GM23338 (cell line): ENCODE data around the gene CDKAL1. TPM values are rescaled to one million over a fixed set of nuclear protein-coding genes. Genes with fewer than 3 reads are reported as not detected.

Experiments
- ATAC-seq: fragments of 200-7000 bp; cut with Tn5 transposase; 3 replicates; pipeline ENCODE4 v1.9.1; 2020
- DNase-seq: peaks from one replicate; pipeline ENCODE4 v3.0.0-alpha.2; 2015; ENCODE audit warnings: low spot score
- H2AFZ ChIP-seq: fragments of 200-600 bp; sonication (generic); 2 replicates; pipeline ENCODE4 v1.8.0; 2016; ENCODE audit warnings: antibody characterized with exemption, mild to moderate bottlenecking, moderate library complexity
- H3F3A ChIP-seq: fragments of 200-600 bp; sonication (generic); replicated peaks from 2 replicates; pipeline ENCODE4 v1.8.0; 2017; ENCODE audit warnings: antibody characterized with exemption, mixed run types, low read depth
- H3K27ac ChIP-seq: fragments of 200-600 bp; sonication (generic); 2 replicates; pipeline ENCODE4 v1.6.1; 2016; ENCODE audit warnings: low read depth
- H3K27me3 ChIP-seq: fragments of 200-600 bp; sonication (generic); 2 replicates; pipeline ENCODE4 v1.8.0; 2016; ENCODE audit warnings: mild to moderate bottlenecking, mixed run types, moderate library complexity; ENCODE audit not compliant: insufficient read depth
- H3K36me3 ChIP-seq: fragments of 200-600 bp; sonication (generic); 2 replicates; pipeline ENCODE4 v1.8.0; 2016; ENCODE audit warnings: mild to moderate bottlenecking; ENCODE audit not compliant: insufficient read depth
- H3K4me1 ChIP-seq: fragments of 200-600 bp; sonication (generic); 2 replicates; pipeline ENCODE4 v1.8.0; 2016; ENCODE audit warnings: mild to moderate bottlenecking, moderate library complexity; ENCODE audit not compliant: insufficient read depth
- H3K4me2 ChIP-seq: fragments of 200-600 bp; sonication (generic); 2 replicates; pipeline ENCODE4 v1.7.1; 2017; ENCODE audit warnings: mixed run types
- H3K4me3 ChIP-seq: fragments of 200-600 bp; sonication (generic); 2 replicates; pipeline ENCODE4 v1.6.1; 2016; ENCODE audit warnings: mixed run types
- H3K79me2 ChIP-seq: fragments of 200-600 bp; sonication (generic); replicated peaks from 2 replicates; pipeline ENCODE4 v1.8.0; 2017; ENCODE audit warnings: mild to moderate bottlenecking; ENCODE audit not compliant: insufficient read depth
- H3K9me2 ChIP-seq: fragments of 200-600 bp; sonication (generic); 2 replicates; pipeline ENCODE4 v1.8.0; 2017; ENCODE audit not compliant: insufficient read depth
- H4K20me1 ChIP-seq: fragments of 200-600 bp; sonication (generic); replicated peaks from 2 replicates; pipeline ENCODE4 v1.8.0; 2017; ENCODE audit warnings: mild to moderate bottlenecking; ENCODE audit not compliant: insufficient read depth
- H3K27ac Mint-ChIP-seq: 2 replicates; pipeline ENCODE4 v1.8.0; 2020; ENCODE audit warnings: inconsistent platforms, mild to moderate bottlenecking, moderate library complexity, mixed read lengths
- H3K27me3 Mint-ChIP-seq: 3 replicates; pipeline ENCODE4 v1.8.0; 2022; ENCODE audit warnings: low read depth, mild to moderate bottlenecking, moderate library complexity, mixed read lengths, inconsistent platforms; ENCODE audit not compliant: insufficient read depth, poor library complexity
- H3K36me3 Mint-ChIP-seq: 3 replicates; pipeline ENCODE4 v1.8.0; 2021; ENCODE audit warnings: low read depth, mild to moderate bottlenecking, inconsistent platforms, moderate library complexity, mixed read lengths
- H3K4me1 Mint-ChIP-seq: 3 replicates; pipeline ENCODE4 v1.8.0; 2020; ENCODE audit warnings: mild to moderate bottlenecking, inconsistent platforms, mixed read lengths
- H3K4me3 Mint-ChIP-seq: 3 replicates; pipeline ENCODE4 v1.8.0; 2021; ENCODE audit warnings: moderate library complexity, mild to moderate bottlenecking, inconsistent platforms, mixed read lengths
- H3K9me3 Mint-ChIP-seq: 3 replicates; pipeline ENCODE4 v1.8.0; 2020; ENCODE audit warnings: moderate library complexity, mild to moderate bottlenecking, inconsistent platforms, mixed read lengths
- CREB1 ChIP-seq: fragments of 250-450 bp; sonication (Bioruptor Pico); IDR thresholded peaks from 2 replicates; pipeline ENCODE4 v1.5.0; 2020; ENCODE audit warnings: low read depth, mild to moderate bottlenecking, moderate library complexity
- CTCF ChIP-seq, 2 experiments: fragments of 200-600 bp in 1 of 2; sonication (generic) in 1 of 2; conservative IDR thresholded peaks; 2 replicates each; pipeline versions ENCODE4 v1.5.1 to v1.6.1; 2016 to 2017; ENCODE audit warnings: antibody characterized with exemption in 2 of 2, low read depth in 2 of 2, mild to moderate bottlenecking in 2 of 2, moderate library complexity in 1 of 2
- ETS1 ChIP-seq: IDR thresholded peaks from 2 replicates; pipeline ENCODE4 v1.6.1; 2016; ENCODE audit warnings: antibody characterized with exemption
- EZH2 ChIP-seq: fragments of 200-600 bp; sonication (generic); IDR thresholded peaks from one replicate; pipeline ENCODE4 v1.8.0; 2017; ENCODE audit warnings: antibody characterized with exemption, mild to moderate bottlenecking, low read depth; ENCODE audit not compliant: unreplicated experiment
- EZH2phosphoT487 ChIP-seq: fragments of 200-600 bp; sonication (generic); IDR thresholded peaks from one replicate; pipeline ENCODE4 v1.8.1; 2018; ENCODE audit warnings: antibody characterized with exemption; ENCODE audit not compliant: unreplicated experiment
- JUNB ChIP-seq: IDR thresholded peaks from one replicate; pipeline ENCODE4 v1.6.1; 2016; ENCODE audit warnings: antibody characterized with exemption; ENCODE audit not compliant: unreplicated experiment
- NANOG ChIP-seq: IDR thresholded peaks from 2 replicates; pipeline ENCODE4 v1.6.1; 2016; ENCODE audit warnings: antibody characterized with exemption, borderline replicate concordance
- POLR2AphosphoS5 ChIP-seq: IDR thresholded peaks from 2 replicates; pipeline ENCODE4 v1.6.1; 2016; ENCODE audit warnings: antibody characterized with exemption, low read depth
- REST ChIP-seq: IDR thresholded peaks from one replicate; pipeline ENCODE4 v1.6.1; 2018; ENCODE audit warnings: antibody characterized with exemption; ENCODE audit not compliant: unreplicated experiment
- STAT1 ChIP-seq: IDR thresholded peaks from one replicate; pipeline ENCODE4 v1.6.1; 2016; ENCODE audit warnings: antibody characterized with exemption; ENCODE audit not compliant: unreplicated experiment
- ZNF114 ChIP-seq: fragments of 250-450 bp; sonication (Bioruptor Pico); IDR thresholded peaks from 2 replicates; pipeline ENCODE4 v1.5.0; 2020; ENCODE audit warnings: mild to moderate bottlenecking, moderate library complexity
- ZNF331 ChIP-seq: fragments of 250-450 bp; sonication (Bioruptor Pico); IDR thresholded peaks from 2 replicates; pipeline ENCODE4 v1.5.0; 2020; ENCODE audit warnings: low read depth, mild to moderate bottlenecking, moderate library complexity
- ZNF462 ChIP-seq: fragments of 250-450 bp; sonication (Bioruptor Pico); IDR thresholded peaks from 2 replicates; pipeline ENCODE4 v1.5.0; 2020; ENCODE audit warnings: mild to moderate bottlenecking, moderate library complexity
- polyA plus RNA-seq: library from polyadenylated mRNA; unstranded; fragments of >200 nt; fragmentation: Nextera tagmentation; extraction: Ambion mirVana; gene quantifications from 2 replicates; pipeline ENCODE4 v1.2.1, GENCODE V29; 2016
- total RNA-seq: library from RNA; depleted of rRNA; stranded (reverse); fragments of >200 nt; shearing (Covaris generic); gene quantifications from 2 replicates; pipeline ENCODE4 v1.2.3, GENCODE V29; 2014

CDKAL1 gene
- total and polyA plus RNA-seq, 2 experiments from 2014 or later = 17.8 to 35.0 TPM

- H3K4me2 ChIP-seq = no peak overlapping the region
- Mint-ChIP-seq H3K4me3 (no peak overlapping the region), H3K36me3 (peaks cover 21% of the 10 kb centered on the region), H3K27me3 (peaks cover under 1% of the 10 kb centered on the region), H3K9me3 (peaks cover 17% of the 10 kb centered on the region), H3K27ac (no peak overlapping the region), H3K4me1 (peaks cover 27% of the 10 kb centered on the region)
- H3K36me3 ChIP-seq = no peaks in the 10 kb centered on the region
- DNase-seq (no peak), ATAC-seq (no peak)
- H3K9me2 ChIP-seq = no peaks in the 10 kb centered on the region
- H3K4me1 ChIP-seq = peaks cover 18% of the 10 kb centered on the region
- H3K27ac ChIP-seq = no peak overlapping the region
- no peak overlapping the region for H3K4me3 ChIP-seq
- no peaks in the 10 kb centered on the region for H3K79me2 ChIP-seq
- H2AFZ ChIP-seq = no peak overlapping the region
- no peaks in the 10 kb centered on the region for H3K27me3 ChIP-seq
- TF ChIP-seq EZH2 = no peak
- no peak for TF ChIP-seq ZNF462 (CRISPR knock-in tag)
- TF ChIP-seq ETS1 = no peak
- no peak for TF ChIP-seq JUNB
- TF ChIP-seq NANOG = no peak
- TF ChIP-seq ZNF114 = no peak
- TF ChIP-seq REST = no peak
- TF ChIP-seq CREB1 (CRISPR knock-in tag) = no peak
- TF ChIP-seq ZNF331 = no peak
- TF ChIP-seq STAT1 = no peak
- TF ChIP-seq CTCF (conservative IDR thresholded peaks at IDR 0.05; ENCODE audit: low read depth in 2 of 2) = no peak
- no peak for TF ChIP-seq POLR2AphosphoS5
- no peak for TF ChIP-seq EZH2phosphoT487
- H3F3A ChIP-seq = no peaks in the 10 kb centered on the region
- no peaks in the 10 kb centered on the region for H4K20me1 ChIP-seq
Observed at GRCh38 chr6:21193790-21194475, 659.7 kb downstream of the CDKAL1 start.
